DND-41 (cell line): ENCODE data around the gene HEXIM2.

Experiments
- CTCF ChIP-seq: IDR thresholded peaks from 2 replicates; pipeline ENCODE4 v1.5.1; 2012; ENCODE audit warnings: borderline replicate concordance, low read length, moderate library complexity, mild to moderate bottlenecking; ENCODE audit not compliant: poor library complexity, severe bottlenecking; ENCODE audit errors: extremely low read depth
- EZH2 ChIP-seq: IDR thresholded peaks from 3 replicates; pipeline ENCODE4 v1.6.1; 2012; ENCODE audit warnings: borderline replicate concordance, low read depth, mild to moderate bottlenecking, moderate library complexity, low read length, inconsistent platforms; ENCODE audit not compliant: severe bottlenecking

GRCh38 chr17:45197108-45197507, 35.4 kb downstream of the HEXIM2 start:
- TF ChIP-seq CTCF (no peak), EZH2 (no peak)
